Gastroesophageal sphincter (tissue), 3 donors: ENCODE measurements around the gene LYL1.

ENCODE experiments used
- POLR2A ChIP-seq, 2 donors: fragments of 450-650 bp; IDR thresholded peaks; one replicate each; pipeline ENCODE4 v1.6.1; 2017; ENCODE audit warnings: antibody characterized with exemption in 2 of 2, mild to moderate bottlenecking in 2 of 2, moderate library complexity in 1 of 2
- POLR2AphosphoS5 ChIP-seq: sonication (generic); formaldehyde crosslinking; IDR thresholded peaks from one replicate; pipeline ENCODE4 v1.6.1; 2017; ENCODE audit warnings: antibody characterized with exemption
- TF ChIP-seq, protein P1 (sequence below), 4 experiments: fragments of 200-600 bp in 2 of 4; fragments of 450-650 bp in 2 of 4; sonication (generic) in 1 of 4; IDR thresholded peaks; one replicate each; pipeline ENCODE4 v1.5.1; 2017 to 2019; ENCODE audit warnings: antibody characterized with exemption in 4 of 4, mild to moderate bottlenecking in 2 of 4, moderate library complexity in 2 of 4

DNA sequence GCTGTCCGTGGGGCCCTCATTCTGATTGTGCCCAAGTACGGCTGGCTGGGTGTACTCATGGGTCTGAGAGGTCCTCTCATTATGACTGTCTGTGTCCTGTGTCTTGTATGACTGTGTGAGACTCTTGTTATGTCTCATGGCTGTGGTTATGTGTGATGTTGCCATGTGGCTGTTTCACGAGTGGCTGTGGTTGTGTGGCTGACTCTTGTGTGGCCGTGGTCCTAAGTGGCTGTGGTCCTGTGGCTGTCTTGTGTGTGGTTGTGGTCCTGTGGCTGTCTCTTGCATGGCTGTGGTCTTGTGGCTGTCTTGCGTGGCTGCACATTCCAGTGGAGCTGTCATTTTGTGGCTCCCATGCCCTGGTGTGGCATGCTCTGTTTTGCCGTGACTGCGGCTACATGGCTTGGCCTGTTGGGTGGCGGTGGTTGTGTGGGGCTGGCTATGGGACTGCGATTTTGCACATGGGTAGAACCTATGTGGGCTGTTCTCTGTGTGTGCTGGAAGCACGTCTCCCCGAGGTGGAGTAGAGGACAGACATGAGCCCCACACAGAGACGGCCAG is 2.5 kb downstream of the LYL1 start:
- TF ChIP-seq, protein P1, sequence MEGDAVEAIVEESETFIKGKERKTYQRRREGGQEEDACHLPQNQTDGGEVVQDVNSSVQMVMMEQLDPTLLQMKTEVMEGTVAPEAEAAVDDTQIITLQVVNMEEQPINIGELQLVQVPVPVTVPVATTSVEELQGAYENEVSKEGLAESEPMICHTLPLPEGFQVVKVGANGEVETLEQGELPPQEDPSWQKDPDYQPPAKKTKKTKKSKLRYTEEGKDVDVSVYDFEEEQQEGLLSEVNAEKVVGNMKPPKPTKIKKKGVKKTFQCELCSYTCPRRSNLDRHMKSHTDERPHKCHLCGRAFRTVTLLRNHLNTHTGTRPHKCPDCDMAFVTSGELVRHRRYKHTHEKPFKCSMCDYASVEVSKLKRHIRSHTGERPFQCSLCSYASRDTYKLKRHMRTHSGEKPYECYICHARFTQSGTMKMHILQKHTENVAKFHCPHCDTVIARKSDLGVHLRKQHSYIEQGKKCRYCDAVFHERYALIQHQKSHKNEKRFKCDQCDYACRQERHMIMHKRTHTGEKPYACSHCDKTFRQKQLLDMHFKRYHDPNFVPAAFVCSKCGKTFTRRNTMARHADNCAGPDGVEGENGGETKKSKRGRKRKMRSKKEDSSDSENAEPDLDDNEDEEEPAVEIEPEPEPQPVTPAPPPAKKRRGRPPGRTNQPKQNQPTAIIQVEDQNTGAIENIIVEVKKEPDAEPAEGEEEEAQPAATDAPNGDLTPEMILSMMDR (IDR thresholded peaks at IDR 0.05): no peak
- TF ChIP-seq POLR2A (IDR thresholded peaks at IDR 0.05): no peak
- TF ChIP-seq POLR2AphosphoS5: no peak
